Effector memory CD4-positive, alpha-beta T cell (primary cell): ENCODE data around the gene ST6GALNAC4.
A peak's percentile ranks its signal among the peaks of the same experiment; 100 is the strongest.

Experiments
- DNase-seq, 3 donors: peaks; one replicate each; pipeline ENCODE4 v3.0.0-alpha.2; 2020
- H3K27ac ChIP-seq: 2 replicates; pipeline ENCODE4 v1.7.0; 2013; ENCODE audit warnings: mild to moderate bottlenecking, low read length, moderate library complexity; ENCODE audit not compliant: insufficient read depth, poor library complexity, severe bottlenecking
- H3K27me3 ChIP-seq: replicated peaks from 2 replicates; pipeline ENCODE4 v1.7.0; 2013; ENCODE audit warnings: mild to moderate bottlenecking, low read length; ENCODE audit not compliant: insufficient read depth, control insufficient read depth, poor library complexity, severe bottlenecking
- H3K36me3 ChIP-seq: 2 replicates; pipeline ENCODE4 v1.7.0; 2013; ENCODE audit warnings: mild to moderate bottlenecking, low read length, moderate library complexity; ENCODE audit not compliant: control insufficient read depth, insufficient read depth
- H3K4me1 ChIP-seq: 2 replicates; pipeline ENCODE4 v1.7.0; 2013; ENCODE audit warnings: low read length, mild to moderate bottlenecking; ENCODE audit not compliant: control insufficient read depth, insufficient read depth, poor library complexity, severe bottlenecking
- H3K4me3 ChIP-seq: 2 replicates; pipeline ENCODE4 v1.7.0; 2013; ENCODE audit warnings: low read length, low read depth, mild to moderate bottlenecking; ENCODE audit not compliant: insufficient read depth, poor library complexity, severe bottlenecking
- H3K9me3 ChIP-seq: 2 replicates; pipeline ENCODE4 v1.7.0; 2013; ENCODE audit warnings: mild to moderate bottlenecking, low read length, moderate library complexity; ENCODE audit not compliant: control insufficient read depth

ST6GALNAC4 gene

GRCh38 chr9:127913682-127914081 lies 3.2 kb downstream of the ST6GALNAC4 start:
- peaks cover 26% of the 10 kb centered on the region for H3K4me1 ChIP-seq
- H3K4me3 ChIP-seq, result no peak overlapping the region
- no peak for DNase-seq
- no peaks in the 10 kb centered on the region for H3K27me3 ChIP-seq
- peaks cover 11% of the 10 kb centered on the region for H3K36me3 ChIP-seq
- H3K9me3 ChIP-seq, result no peaks in the 10 kb centered on the region
- H3K27ac ChIP-seq, result no peak overlapping the region

GRCh38 chr9:127912882-127913281 lies 4.0 kb downstream of the ST6GALNAC4 start:
- Histone ChIP-seq H3K4me1 (peaks cover 22% of the 10 kb centered on the region), H3K27ac (no peak overlapping the region), H3K9me3 (no peaks in the 10 kb centered on the region), H3K27me3 (no peaks in the 10 kb centered on the region), H3K4me3 (no peak overlapping the region), H3K36me3 (peaks cover 15% of the 10 kb centered on the region)
- no peak for DNase-seq

- Histone ChIP-seq H3K4me1 (peaks cover 18% of the 10 kb centered on the region), H3K4me3 (no peak overlapping the region), H3K27me3 (no peaks in the 10 kb centered on the region), H3K9me3 (no peaks in the 10 kb centered on the region), H3K27ac (no peak overlapping the region), H3K36me3 (peaks cover 15% of the 10 kb centered on the region)
- DNase-seq, result no peak
These were observed 4.5 kb downstream of the ST6GALNAC4 start for GRCh38 chr9:127912296-127912695.

- Histone ChIP-seq H3K4me3 (no peak overlapping the region), H3K36me3 (peaks cover 15% of the 10 kb centered on the region), H3K9me3 (no peaks in the 10 kb centered on the region), H3K27me3 (no peaks in the 10 kb centered on the region), H3K27ac (peak overlapping the region; percentile 25), H3K4me1 (peaks cover 21% of the 10 kb centered on the region)
- DNase-seq, result no peak
These were observed 6.1 kb downstream of the ST6GALNAC4 start for GRCh38 chr9:127910613-127911205.

GRCh38 chr9:127909839-127910273 lies 7.0 kb downstream of the ST6GALNAC4 start:
- Histone ChIP-seq H3K4me1 (peaks cover 25% of the 10 kb centered on the region), H3K36me3 (peaks cover 15% of the 10 kb centered on the region), H3K9me3 (no peaks in the 10 kb centered on the region), H3K27me3 (no peaks in the 10 kb centered on the region), H3K27ac (no peak overlapping the region), H3K4me3 (no peak overlapping the region)
- no peak for DNase-seq

- Histone ChIP-seq H3K36me3 (peaks cover 15% of the 10 kb centered on the region), H3K4me3 (no peak overlapping the region), H3K27ac (no peak overlapping the region), H3K4me1 (peaks cover 36% of the 10 kb centered on the region), H3K27me3 (no peaks in the 10 kb centered on the region), H3K9me3 (no peaks in the 10 kb centered on the region)
- no peak for DNase-seq
These were observed 8.2 kb downstream of the ST6GALNAC4 start for GRCh38 chr9:127908660-127908926.

- H3K4me1 ChIP-seq, result peaks cover 41% of the 10 kb centered on the region
- H3K4me3 ChIP-seq, result no peak overlapping the region
These were observed 8.8 kb downstream of the ST6GALNAC4 start for GRCh38 chr9:127907867-127908659.

GRCh38 chr9:127905788-127906191 lies 11.1 kb downstream of the ST6GALNAC4 start:
- DNase-seq, result peak; percentile 59 to 75 (median 64)
- Histone ChIP-seq H3K4me3 (peak overlapping the region; percentile 55), H3K27ac (peak overlapping the region; percentile 99)

More at GRCh38 chr9:127907867-127908659, 8.8 kb downstream of the ST6GALNAC4 start:
- Histone ChIP-seq H3K36me3 (peaks cover 15% of the 10 kb centered on the region), H3K9me3 (no peaks in the 10 kb centered on the region), H3K27me3 (no peaks in the 10 kb centered on the region), H3K27ac (peak overlapping the region; percentile 21)
- no peak for DNase-seq

GRCh38 chr9:127905004-127905728 lies 11.7 kb downstream of the ST6GALNAC4 start:
- H3K4me3 ChIP-seq, result peak overlapping the region; percentile 55
- H3K27ac ChIP-seq, result peak overlapping the region; percentile 99

More at GRCh38 chr9:127905788-127906191, 11.1 kb downstream of the ST6GALNAC4 start:
- peaks cover 41% of the 10 kb centered on the region for H3K4me1 ChIP-seq
- no peaks in the 10 kb centered on the region for H3K9me3 ChIP-seq
- no peaks in the 10 kb centered on the region for H3K27me3 ChIP-seq
- H3K36me3 ChIP-seq, result peaks cover 8% of the 10 kb centered on the region

GRCh38 chr9:127904561-127905003 lies 12.3 kb downstream of the ST6GALNAC4 start:
- Histone ChIP-seq H3K4me1 (peaks cover 48% of the 10 kb centered on the region), H3K4me3 (peak overlapping the region; percentile 55), H3K9me3 (no peaks in the 10 kb centered on the region), H3K36me3 (peaks cover 4% of the 10 kb centered on the region), H3K27ac (peak overlapping the region; percentile 99), H3K27me3 (no peaks in the 10 kb centered on the region)
- DNase-seq, result no peak

More at GRCh38 chr9:127905004-127905728, 11.7 kb downstream of the ST6GALNAC4 start:
- DNase-seq, result peak; percentile 48 to 72 (median 55)
- H3K36me3 ChIP-seq, result peaks cover 6% of the 10 kb centered on the region
- H3K27me3 ChIP-seq, result no peaks in the 10 kb centered on the region
- H3K4me1 ChIP-seq, result peaks cover 42% of the 10 kb centered on the region
- no peaks in the 10 kb centered on the region for H3K9me3 ChIP-seq
